GM19238 (cell line): ENCODE data around the gene RIBC2.
"Not testable (repeated sequence)": the region's sequence is repeated elsewhere in the genome, so short reads cannot be mapped to it uniquely, and the experiment has no call there.

ENCODE experiments used
- DNase-seq: peaks from one replicate; pipeline ENCODE4 v3.0.0; 2011; ENCODE audit warnings: low spot score; ENCODE audit not compliant: insufficient read length

Gene RIBC2, protein sequence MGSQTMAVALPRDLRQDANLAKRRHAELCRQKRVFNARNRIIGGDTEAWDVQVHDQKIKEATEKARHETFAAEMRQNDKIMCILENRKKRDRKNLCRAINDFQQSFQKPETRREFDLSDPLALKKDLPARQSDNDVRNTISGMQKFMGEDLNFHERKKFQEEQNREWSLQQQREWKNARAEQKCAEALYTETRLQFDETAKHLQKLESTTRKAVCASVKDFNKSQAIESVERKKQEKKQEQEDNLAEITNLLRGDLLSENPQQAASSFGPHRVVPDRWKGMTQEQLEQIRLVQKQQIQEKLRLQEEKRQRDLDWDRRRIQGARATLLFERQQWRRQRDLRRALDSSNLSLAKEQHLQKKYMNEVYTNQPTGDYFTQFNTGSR

DNA sequence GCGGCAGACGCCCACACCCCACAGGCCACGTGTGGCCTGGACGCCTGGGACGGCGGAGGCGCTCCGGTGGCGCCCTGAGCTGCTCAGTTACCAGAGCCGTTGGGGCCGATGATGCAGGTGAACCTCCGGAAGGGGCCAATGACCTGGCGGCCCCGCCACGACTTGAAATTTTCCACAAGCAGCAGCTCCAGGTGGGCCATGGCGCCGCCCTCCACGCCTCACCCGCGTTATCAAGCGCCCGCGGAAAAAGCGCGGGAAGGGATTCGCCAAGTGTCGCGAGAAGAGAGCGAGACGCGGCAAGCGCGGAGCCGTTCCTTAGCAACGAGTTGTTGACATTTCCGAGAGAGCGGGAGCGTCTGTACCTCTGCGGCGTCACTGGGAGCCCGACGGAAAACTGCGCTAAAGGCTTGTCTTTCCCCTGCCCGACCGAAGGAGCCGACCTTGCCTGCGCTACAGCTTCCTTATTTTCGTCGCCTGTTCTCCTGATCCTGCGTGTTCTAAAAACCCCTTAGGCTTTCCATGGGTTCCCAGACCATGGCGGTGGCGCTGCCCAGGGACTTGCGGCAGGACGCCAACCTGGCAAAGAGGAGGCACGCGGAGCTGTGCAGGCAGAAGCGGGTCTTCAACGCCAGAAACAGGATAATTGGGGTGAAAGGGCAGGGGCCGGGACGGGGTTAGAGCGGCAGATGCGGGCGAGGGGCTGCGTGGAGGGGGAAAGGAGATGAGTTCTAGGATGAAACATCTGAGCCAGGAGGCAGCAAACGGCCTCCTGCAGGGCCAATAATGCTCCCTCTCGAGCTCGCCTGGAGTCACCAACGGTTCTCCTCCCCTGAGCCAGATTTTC, at the start of gene RIBC2, which contains the start of gene SMC1B:
TSS of gene RIBC2 (plus strand) at position 326 of the 844 bp plus-strand sequence. CDS start at position 520, 194 bp downstream.
TSS of gene SMC1B (minus strand) at position 232 of the 844 bp plus-strand sequence. CDS start at position 200, 32 bp downstream.
- DNase-seq, result peak; percentile 78

DNA sequence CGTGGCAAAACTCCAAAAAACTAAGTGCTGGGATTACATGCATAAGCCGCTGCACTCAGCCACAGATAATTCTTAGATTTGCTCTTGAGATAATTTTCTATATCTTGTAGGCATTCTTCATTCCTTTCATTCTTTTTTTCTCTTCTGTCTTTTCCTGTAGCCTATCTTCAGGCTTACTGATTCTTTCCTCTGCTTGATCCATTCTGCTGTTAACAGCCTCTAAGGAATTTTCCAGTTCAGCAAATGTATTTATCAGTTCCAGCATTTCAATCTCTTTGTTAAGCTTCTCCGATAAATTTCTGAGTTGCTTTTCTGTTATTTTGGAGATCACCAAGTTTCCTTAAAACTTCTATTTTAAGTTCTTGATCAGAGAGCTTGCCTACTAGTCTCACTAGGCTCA, 46.8 kb upstream of the RIBC2 start:
- DNase-seq, result no peak

DNA sequence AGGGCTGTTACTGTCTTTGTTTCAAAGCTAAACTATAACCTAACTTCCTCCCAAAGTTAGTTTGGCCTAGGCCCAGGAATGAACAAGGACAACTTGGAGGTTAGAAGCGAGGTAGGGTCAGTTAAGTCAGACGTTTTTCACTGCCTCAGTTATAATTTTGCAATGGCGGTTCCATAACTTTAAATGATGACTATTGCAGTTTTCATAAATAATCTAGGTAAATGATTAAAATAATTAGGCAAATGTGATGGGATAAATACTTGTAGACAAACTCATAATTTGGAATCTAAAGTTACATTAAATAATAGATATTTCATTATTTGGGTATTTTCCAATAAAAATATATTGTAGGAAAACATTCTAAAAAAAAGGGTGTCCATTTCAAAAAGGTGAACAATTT, 39.9 kb upstream of the RIBC2 start:
- not testable (repeated sequence) for DNase-seq

DNA sequence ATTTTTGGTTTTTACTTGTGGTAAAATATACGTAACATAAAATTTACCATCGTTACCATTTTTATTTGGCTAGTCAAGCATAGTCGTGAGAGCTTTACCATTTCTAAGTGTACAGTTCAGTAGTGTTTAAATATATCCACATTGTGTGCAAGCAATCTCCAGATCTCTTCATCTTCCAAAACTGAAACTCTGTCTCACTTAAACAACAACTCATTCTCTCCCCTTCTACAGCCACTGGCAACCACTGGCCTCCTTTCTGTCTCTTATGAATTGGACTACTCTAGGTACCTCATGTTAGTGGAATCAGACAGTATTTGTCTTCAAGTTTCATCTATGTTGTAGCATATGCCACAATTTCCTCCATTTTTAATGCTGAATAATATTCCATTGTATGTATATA, 37.5 kb upstream of the RIBC2 start:
- no peak for DNase-seq

DNA sequence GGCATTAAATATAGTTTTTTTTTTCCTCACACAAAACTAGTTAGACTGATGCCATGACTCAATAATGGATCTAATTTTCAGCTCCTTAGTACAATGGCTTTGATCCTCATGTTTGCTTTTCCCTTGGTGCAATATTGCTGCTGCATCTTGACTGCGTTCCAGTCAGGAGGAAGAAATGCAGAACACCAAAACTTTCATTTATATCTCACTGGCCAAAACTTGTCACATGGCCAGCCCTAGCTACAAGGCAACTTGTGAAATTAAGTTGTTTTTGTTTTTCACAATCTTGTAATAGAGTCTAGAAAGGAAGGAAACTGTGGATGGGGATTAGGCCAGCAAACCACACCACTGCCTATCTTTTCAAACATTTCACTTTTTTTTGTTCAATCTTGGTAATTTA, 36.8 kb upstream of the RIBC2 start:
- DNase-seq, result no peak

DNA sequence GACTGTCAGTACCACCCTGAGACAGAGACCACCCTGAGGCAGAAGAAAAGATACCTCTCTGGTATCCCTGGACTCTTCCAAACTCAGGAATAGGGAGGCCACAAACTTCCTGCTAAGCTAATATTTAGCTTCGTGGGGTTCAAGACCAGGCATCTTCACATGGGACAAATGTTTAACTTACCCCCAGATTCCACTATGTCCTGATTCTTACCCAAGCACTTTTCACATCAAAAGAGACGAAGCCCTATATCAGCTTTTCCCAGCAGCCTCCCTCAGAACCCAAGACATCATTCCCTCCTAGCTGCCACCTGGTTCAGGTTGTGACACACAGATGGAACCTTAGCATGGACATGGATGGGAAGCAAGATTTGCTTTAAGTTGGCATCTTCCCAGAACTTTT, 32.1 kb upstream of the RIBC2 start:
- DNase-seq, result no peak

DNA sequence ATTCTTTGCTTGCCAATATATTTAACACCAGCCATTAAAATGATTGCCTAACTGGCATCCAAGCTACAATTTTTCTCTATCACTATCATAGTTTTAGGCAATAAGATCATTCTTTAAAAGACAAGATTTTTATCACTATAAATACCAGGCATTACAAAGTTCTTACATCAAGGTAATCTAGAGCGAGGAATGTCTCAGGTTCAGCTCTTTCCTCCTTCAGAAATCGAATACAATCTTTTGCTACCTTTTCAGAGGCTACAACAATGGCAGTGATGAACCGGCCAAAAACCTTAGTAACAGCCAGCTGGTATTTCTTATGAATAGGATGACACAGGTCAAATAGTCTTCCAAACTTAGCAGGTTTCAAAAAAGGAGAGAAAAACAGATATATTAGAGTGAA, 23.9 kb upstream of the RIBC2 start:
- no peak for DNase-seq

DNA sequence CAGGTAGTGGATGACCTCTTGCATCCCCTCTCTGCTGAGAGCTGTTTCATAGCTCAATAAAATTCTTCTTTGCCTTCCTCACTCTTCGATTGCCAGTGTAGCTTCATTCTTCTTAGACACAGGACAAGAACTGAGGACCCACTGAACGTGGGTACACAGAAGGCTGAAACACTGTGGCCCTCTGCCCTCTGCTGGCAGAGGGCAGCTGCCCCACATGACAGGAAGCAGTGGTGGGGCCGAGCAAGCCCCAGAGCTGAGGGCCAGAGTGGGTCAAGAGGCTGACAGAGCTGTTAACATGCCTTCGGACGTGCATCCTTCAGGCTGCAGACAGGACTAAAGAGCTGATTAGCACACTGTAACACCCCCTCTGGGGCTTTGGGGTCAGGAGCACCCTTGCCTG, 15.7 kb upstream of the RIBC2 start:
- DNase-seq, result no peak

DNA sequence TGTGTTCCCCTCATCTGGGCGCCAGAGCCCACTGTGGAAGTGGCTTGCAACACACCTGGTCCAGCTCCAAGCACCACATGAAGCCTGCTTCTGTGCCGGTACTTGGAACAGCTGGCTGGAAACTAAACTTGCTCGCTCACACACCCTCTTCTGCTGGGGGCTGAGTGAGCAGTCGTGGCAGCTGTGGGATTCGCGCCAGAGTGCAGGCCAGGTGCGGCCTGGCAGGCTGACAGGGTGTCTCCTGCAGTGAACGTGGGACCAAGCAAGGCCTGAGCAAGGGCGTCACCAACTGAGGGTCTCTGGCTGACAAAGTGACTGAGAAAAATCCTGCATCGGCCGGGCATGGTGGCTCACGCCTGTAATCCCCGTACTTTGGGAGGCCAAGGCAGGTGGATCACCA, 15.3 kb upstream of the RIBC2 start:
- no peak for DNase-seq

DNA sequence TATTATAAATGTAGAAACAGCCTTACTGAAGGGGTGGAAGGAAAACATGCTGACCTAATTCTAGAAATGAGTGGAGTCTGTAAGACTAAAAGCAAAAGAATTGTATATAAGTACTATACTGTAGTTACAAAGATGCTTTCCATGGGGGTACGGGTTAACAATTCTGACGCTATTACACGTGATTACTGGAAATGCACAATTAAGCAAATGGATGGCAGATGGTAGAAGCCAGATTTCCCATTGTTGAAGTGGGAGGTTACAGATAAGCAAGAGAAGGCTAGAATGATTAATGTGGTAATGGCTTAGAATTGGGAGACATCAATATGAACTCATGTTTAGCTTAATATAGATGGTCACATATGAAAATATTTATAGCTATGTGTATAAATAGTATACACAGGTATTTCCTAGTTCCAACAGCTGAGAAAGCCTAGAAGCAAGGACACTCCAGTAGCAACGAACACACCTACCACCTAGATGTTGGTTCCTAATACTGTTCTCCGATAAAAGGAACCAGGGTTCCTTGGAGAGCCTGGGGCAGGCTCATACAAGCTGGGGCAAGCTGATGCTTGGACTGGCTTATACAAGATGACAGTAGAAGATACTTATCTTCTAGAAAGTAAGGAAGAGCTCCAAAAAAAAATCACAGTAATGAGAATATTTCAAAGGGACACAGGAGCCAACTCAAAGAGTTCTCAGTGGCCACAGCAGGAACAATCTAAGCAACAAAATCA, 13.6 kb upstream of the RIBC2 start:
- no peak for DNase-seq

DNA sequence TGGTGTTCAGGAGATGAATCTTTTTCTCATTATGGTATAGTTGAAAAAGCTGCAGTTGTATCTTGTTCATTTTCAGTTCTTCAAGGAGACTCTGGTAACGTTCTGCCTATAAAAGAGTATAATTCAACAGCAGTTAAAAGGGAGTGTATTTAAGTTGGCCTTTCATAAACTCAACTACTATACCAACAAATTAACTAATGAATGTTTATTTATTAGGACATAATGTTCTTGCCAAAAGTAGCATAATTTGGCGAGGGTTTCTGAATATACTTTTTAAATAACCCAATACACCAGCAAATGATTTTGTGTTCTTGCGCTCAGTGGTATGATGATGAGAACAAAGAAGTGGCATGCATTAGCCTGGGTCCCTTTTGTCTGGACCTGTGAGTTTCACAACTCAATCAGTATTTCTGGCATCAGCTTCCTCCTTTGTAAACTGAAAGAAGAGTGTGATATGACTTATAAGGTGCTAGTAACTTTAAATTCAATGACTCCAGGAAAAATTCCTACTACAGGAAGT, 11.0 kb upstream of the RIBC2 start:
- DNase-seq, result no peak

DNA sequence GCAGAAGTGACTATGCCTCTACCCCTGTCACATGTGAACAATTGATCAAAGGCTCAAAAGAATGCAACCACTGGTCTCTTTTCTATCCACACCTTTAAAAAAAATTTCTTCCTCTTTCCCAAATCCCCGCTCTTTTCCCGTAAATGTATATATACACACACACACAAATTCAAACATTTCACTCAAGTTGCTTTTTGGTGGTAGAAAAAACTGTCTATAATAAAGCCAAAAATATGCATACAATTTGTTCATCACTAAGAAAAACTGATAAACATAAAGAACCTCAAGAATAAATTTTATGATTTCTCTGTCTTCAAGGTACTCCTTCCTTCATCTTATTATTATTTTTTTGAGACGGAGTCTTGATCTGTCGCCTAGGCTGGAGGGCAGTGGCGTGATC, 5.7 kb upstream of the RIBC2 start:
- DNase-seq, result no peak

DNA sequence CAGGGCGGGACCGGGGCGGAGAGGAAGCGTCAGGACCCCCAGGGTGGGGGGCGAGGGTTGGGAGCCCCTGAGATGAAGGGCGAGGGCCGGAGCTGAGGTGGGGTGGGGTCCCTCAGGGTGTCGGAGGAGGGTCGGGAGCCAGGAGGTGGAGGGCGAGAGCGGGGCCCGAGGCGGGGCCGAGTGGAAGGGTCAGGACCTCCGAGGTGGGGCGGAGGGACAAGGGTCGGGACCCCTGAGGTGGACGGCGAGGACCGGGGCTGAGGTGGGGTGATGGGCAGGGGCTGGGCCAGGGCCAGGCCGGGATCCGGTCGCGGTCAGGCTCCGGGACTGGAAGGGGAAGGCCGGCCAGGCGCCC, 503 bp upstream of the RIBC2 start:
- DNase-seq, result no peak

DNA sequence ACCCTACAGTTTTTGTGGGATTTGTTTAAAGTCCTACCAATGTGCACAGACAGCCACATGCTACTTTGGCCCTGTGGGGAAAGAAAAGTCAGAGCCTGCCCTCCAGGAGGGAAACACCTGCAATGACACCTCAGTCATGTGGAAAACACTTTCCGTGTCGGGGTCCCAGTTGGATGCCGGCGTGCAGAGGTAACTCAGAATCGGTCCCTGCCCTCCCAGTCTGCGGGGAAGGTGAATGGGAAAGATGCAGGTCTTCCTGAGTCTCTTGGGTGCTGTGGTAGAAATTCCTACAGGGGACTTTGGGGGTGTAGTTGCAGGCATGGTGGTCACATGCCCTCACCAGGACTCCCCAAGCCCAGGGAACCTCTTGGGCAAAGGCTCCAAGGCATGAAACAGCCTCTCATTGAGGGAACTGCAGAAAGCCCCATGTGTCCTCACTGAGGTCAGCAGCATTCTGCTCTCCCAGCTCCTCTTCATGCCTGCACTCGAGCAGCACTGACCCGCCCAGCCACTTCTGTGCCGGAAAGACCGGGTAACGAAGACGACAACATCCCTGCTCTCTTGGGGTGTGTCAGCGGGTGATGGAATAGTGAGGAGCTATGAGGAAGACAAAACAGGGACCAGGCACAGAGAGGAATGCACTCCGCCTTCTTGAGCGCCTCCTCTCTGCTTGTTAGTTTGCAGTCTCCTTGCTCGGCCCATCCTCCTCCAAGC, 4.7 kb downstream of the RIBC2 start:
- DNase-seq, result no peak

DNA sequence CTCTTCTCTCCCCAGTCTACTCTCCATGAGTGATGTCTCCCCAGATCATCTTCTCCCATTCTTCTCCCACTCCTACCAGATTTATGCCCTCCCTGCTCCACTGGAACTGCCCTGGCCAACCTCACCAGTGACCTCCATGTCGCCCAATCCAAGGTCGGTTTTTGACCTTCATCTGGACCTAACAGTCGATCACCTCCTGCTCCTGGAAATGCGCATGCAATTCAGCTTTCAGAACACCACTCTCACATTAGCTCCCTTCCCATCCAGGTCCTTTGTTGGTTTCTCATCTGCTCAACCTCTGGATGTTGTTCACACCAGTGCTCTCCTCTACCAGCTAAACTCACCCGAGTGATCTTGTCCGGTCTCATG, 5.3 kb downstream of the RIBC2 start:
- DNase-seq, result no peak

DNA sequence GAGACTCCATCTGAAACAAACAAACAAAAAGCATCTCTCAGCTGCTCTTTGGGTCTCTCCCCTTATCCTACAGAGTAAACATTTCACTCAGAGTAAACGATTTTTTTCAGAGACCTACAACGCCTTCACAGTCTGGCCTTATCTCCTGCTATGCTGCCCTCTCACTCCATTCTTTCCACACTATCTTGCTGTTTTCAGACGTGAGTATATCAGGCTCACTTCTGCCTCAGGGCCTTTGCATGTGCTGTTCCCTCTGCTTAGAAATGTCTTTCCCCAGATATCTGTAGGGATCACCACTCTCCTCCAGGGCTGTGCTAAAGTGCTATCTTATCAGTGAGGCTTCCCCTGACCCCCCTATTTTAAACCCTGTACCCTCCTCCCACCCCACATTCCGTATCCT, 6.5 kb downstream of the RIBC2 start:
- DNase-seq, result no peak

DNA sequence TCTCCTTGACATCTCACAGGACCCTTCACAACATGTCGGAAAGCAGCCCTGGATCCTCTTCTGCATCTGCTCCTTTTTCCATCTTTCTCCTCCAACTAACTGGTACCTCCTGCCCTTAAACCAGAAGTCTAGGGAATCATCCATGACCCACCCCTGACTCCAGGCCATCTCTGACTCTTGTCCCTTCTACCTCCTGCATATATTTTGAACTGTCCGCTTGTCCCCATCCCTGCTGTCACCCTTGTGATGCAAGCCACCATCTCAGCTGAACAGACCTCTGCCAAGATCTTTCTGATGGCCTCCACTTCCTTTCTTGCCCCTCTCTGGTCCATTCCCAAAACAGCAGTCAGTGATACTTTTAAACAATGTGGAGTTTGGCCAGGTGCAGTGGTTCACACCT, 7.0 kb downstream of the RIBC2 start:
- DNase-seq, result no peak

DNA sequence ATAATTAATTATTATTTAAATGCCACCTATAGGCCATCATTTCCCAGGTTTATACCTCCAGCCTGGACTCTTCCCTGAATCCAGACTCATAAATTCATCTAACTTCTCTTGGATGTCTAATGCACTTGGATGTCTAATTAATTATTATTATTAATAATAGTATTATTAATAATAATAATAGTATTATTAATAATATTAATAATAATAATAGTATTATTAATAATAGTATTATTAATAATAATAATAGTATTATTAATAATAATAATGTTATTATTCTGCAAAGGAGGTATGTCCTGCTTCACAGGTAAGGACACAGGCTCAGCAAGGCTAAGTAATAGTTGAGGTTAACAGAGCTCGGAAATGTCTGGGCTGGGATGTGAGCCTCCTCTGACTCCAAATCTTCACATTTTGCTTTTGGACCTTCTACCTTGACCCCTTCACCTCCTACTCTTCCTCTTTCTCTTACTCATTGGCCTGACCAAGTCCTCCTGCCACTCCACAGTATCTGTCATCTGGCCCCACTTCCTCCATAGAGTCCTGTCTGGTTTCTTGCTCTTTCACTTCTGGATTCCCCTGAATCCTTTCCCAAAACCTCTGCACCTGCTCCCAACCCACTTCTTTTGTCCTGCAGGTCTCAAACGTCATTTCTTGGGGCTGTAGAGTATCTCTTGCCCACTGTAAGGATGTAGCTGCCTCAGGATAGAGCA, 8.0 kb downstream of the RIBC2 start:
- no peak for DNase-seq

DNA sequence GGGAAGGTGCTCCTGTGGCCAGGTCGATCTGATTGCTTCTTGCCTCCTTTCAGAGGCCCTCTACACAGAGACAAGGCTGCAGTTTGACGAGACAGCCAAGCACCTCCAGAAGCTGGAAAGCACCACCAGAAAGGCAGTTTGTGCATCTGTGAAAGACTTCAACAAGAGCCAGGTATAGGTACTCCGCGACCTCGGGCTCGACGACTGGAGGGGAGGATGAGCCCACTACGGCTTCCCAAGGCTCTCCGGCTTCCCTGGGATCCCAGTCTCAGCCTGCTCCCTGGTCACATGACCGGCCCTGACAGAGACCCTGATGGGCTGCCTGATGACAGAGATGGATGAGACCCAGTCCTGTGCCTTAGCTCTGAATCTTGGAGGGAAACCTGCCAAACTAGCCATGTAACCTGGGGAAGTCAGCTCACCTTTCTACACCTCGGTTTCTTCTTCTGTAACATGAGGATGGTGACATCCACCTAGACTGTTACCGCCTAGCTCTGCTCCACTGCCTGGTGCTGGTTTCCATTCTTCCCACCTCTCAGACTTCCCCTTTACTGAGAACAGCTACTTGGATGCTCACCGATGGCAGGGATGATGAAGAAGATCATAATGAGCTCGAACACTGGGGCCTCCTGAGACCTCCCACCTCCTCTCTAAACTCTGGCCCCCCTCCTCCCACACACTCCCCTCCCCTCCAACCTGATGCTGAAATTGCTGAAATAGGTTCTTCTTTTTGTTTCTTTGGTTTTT, 8.9 kb downstream of the RIBC2 start:
- DNase-seq, result no peak

DNA sequence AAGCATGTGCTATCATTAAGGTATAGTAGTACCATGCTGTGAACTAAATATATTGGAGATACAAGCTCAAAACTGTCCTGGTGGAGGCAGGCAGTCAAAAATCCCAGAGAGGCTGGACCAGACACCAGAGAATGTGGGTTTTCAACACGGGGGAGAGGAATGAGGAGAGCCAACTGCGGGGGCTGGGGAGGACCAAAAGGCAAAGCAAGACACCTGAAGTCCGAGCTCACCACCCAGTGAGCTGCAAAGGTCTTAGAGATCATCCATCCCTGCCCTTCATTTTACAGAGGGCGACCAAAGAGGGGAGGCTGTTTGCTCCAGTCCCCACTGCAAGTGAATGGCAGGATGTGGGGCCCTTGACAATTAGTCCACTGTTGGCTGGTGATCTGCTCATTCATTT, 10.0 kb downstream of the RIBC2 start:
- DNase-seq, result no peak
